Uterus (tissue), 2 donors: Measurements from ENCODE around the gene APOBEC3A.

ENCODE experiments used
- CTCF ChIP-seq, 4 experiments: fragments of 200-600 bp in 2 of 4; fragments of 450-650 bp in 2 of 4; sonication (generic) in 2 of 4; IDR thresholded peaks; one replicate each; pipeline ENCODE4 v1.5.1; 2016 to 2019; ENCODE audit warnings: antibody characterized with exemption in 4 of 4, mild to moderate bottlenecking in 2 of 4, moderate library complexity in 1 of 4
- POLR2A ChIP-seq, 2 donors: fragments of 450-650 bp; IDR thresholded peaks; one replicate each; pipeline ENCODE4 v1.6.1; 2016; ENCODE audit warnings: antibody characterized with exemption in 2 of 2, mild to moderate bottlenecking in 1 of 2, moderate library complexity in 1 of 2

- no peak for TF ChIP-seq CTCF (IDR thresholded peaks at IDR 0.05)
- TF ChIP-seq POLR2A (IDR thresholded peaks at IDR 0.05), result no peak
Measured at GRCh38 chr22:38940811-38941384, 16.5 kb upstream of the APOBEC3A start.
